Esophagus muscularis mucosa (tissue), 3 donors: Measurements from ENCODE around the gene STING1.
"Not testable (repeated sequence)": the region's sequence is repeated elsewhere in the genome, so short reads cannot be mapped to it uniquely, and the experiment has no call there.

ENCODE experiments used
- POLR2A ChIP-seq: fragments of 450-650 bp; IDR thresholded peaks from one replicate; pipeline ENCODE4 v1.6.1; 2017; ENCODE audit warnings: antibody characterized with exemption, moderate library complexity, mild to moderate bottlenecking, low read depth
- POLR2AphosphoS5 ChIP-seq, 2 donors: sonication (generic); formaldehyde crosslinking; IDR thresholded peaks; one replicate each; pipeline ENCODE4 v1.6.1; 2017; ENCODE audit warnings: antibody characterized with exemption in 2 of 2
- TF ChIP-seq, protein P1 (sequence below), 3 experiments: fragments of 200-600 bp in 2 of 3; fragments of 450-650 bp in 1 of 3; sonication (generic) in 2 of 3; IDR thresholded peaks; one replicate each; pipeline ENCODE4 v1.5.1; 2017 to 2019; ENCODE audit warnings: antibody characterized with exemption in 3 of 3, mild to moderate bottlenecking in 2 of 3, moderate library complexity in 1 of 3

- TF ChIP-seq, protein P1, sequence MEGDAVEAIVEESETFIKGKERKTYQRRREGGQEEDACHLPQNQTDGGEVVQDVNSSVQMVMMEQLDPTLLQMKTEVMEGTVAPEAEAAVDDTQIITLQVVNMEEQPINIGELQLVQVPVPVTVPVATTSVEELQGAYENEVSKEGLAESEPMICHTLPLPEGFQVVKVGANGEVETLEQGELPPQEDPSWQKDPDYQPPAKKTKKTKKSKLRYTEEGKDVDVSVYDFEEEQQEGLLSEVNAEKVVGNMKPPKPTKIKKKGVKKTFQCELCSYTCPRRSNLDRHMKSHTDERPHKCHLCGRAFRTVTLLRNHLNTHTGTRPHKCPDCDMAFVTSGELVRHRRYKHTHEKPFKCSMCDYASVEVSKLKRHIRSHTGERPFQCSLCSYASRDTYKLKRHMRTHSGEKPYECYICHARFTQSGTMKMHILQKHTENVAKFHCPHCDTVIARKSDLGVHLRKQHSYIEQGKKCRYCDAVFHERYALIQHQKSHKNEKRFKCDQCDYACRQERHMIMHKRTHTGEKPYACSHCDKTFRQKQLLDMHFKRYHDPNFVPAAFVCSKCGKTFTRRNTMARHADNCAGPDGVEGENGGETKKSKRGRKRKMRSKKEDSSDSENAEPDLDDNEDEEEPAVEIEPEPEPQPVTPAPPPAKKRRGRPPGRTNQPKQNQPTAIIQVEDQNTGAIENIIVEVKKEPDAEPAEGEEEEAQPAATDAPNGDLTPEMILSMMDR (IDR thresholded peaks at IDR 0.05) = not testable (repeated sequence)
- TF ChIP-seq POLR2AphosphoS5 (IDR thresholded peaks at IDR 0.05); POLR2A: not testable (repeated sequence)
Measured at GRCh38 chr5:139479729-139480128, 2.8 kb downstream of the STING1 start.
